Measurements from ENCODE around the gene RNF166. TPM values are rescaled to one million over a fixed set of nuclear protein-coding genes. Genes with fewer than 3 reads are reported as not detected.
"Not testable (repeated sequence)": the region's sequence is repeated elsewhere in the genome, so short reads cannot be mapped to it uniquely, and the experiment has no call there.

The RNF166 gene
- total and polyA plus RNA-seq, 2 donors (not counting 1 experiment from before 2014, with no cell fraction given): 6.6 to 9.7 TPM

GRCh38 chr16:88671806-88672205 is 34.4 kb downstream of the RNF166 start:
- DNase-seq (ENCODE audit: low read depth in 2 of 2): no peak
- no peak overlapping the region for H2AFZ ChIP-seq (ENCODE audit: low read length)
- no peak overlapping the region for H3K4me3 ChIP-seq (replicated peaks in 1 of 4; ENCODE audit: control extremely low read depth in 1 of 4, insufficient read depth in 1 of 4, low read depth in 3 of 4, low read length in 4 of 4)
- no peaks in the 10 kb centered on the region for H3K79me2 ChIP-seq (ENCODE audit: control insufficient read depth, insufficient read depth, low read length)
- no peak overlapping the region for H3K4me2 ChIP-seq (ENCODE audit: extremely low read depth, insufficient read depth, low read length)
- H3K27ac ChIP-seq (ENCODE audit: insufficient read depth, low read length): no peak overlapping the region
- no peaks in the 10 kb centered on the region for H3K9me3 ChIP-seq (ENCODE audit: control insufficient read depth, insufficient read depth, low read depth, low read length)
- TF ChIP-seq EZH2 (IDR thresholded peaks at IDR 0.05; ENCODE audit: low read length, missing control alignments): no peak
- TF ChIP-seq CTCF (conservative IDR thresholded peaks at IDR 0.05 in 1 of 2, IDR thresholded peaks at IDR 0.05 in 1 of 2; ENCODE audit: low read depth in 1 of 2, low read length in 2 of 2): no peak
- no peaks in the 10 kb centered on the region for H3K4me1 ChIP-seq (ENCODE audit: control insufficient read depth, extremely low read depth, insufficient read depth, low read length)
- H3K36me3 ChIP-seq (ENCODE audit: control insufficient read depth, insufficient read depth, low read length): peaks cover 2% of the 10 kb centered on the region
- no peaks in the 10 kb centered on the region for H4K20me1 ChIP-seq (ENCODE audit: control insufficient read depth, extremely low read depth, insufficient read depth, low read length)
- no peak overlapping the region for H3K9ac ChIP-seq (ENCODE audit: insufficient read depth, low read length)
- no peaks in the 10 kb centered on the region for H3K27me3 ChIP-seq (ENCODE audit: control insufficient read depth, insufficient read depth, low read length)

- no peaks in the 10 kb centered on the region for H3K79me2 ChIP-seq (ENCODE audit: control insufficient read depth, insufficient read depth, low read length)
- DNase-seq (ENCODE audit: low read depth in 2 of 2): no peak
- H3K27me3 ChIP-seq (ENCODE audit: control insufficient read depth, insufficient read depth, low read length): no peaks in the 10 kb centered on the region
- no peak overlapping the region for H3K9ac ChIP-seq (ENCODE audit: insufficient read depth, low read length)
- peaks cover 2% of the 10 kb centered on the region for H3K36me3 ChIP-seq (ENCODE audit: control insufficient read depth, insufficient read depth, low read length)
- H3K27ac ChIP-seq (ENCODE audit: insufficient read depth, low read length): no peak overlapping the region
- H2AFZ ChIP-seq (ENCODE audit: low read length): no peak overlapping the region
- H3K4me2 ChIP-seq (ENCODE audit: extremely low read depth, insufficient read depth, low read length): no peak overlapping the region
- TF ChIP-seq EZH2 (IDR thresholded peaks at IDR 0.05; ENCODE audit: low read length, missing control alignments) (no peak), CTCF (conservative IDR thresholded peaks at IDR 0.05 in 1 of 2, IDR thresholded peaks at IDR 0.05 in 1 of 2; ENCODE audit: low read depth in 1 of 2, low read length in 2 of 2) (no peak)
- H3K4me1 ChIP-seq (ENCODE audit: control insufficient read depth, extremely low read depth, insufficient read depth, low read length): no peaks in the 10 kb centered on the region
- H3K4me3 ChIP-seq (replicated peaks in 1 of 4; ENCODE audit: control extremely low read depth in 1 of 4, insufficient read depth in 1 of 4, low read depth in 3 of 4, low read length in 4 of 4): no peak overlapping the region
- H3K9me3 ChIP-seq (ENCODE audit: control insufficient read depth, insufficient read depth, low read depth, low read length): no peaks in the 10 kb centered on the region
- H4K20me1 ChIP-seq (ENCODE audit: control insufficient read depth, extremely low read depth, insufficient read depth, low read length): no peaks in the 10 kb centered on the region
Measured at GRCh38 chr16:88669980-88670379, 36.2 kb downstream of the RNF166 start.

- H3K79me2 ChIP-seq (ENCODE audit: control insufficient read depth, insufficient read depth, low read length); H3K9ac ChIP-seq (ENCODE audit: insufficient read depth, low read length); H3K27ac ChIP-seq (ENCODE audit: insufficient read depth, low read length); H3K4me2 ChIP-seq (ENCODE audit: extremely low read depth, insufficient read depth, low read length); H4K20me1 ChIP-seq (ENCODE audit: control insufficient read depth, extremely low read depth, insufficient read depth, low read length); H3K4me1 ChIP-seq (ENCODE audit: control insufficient read depth, extremely low read depth, insufficient read depth, low read length); DNase-seq (ENCODE audit: low read depth in 2 of 2); H3K27me3 ChIP-seq (ENCODE audit: control insufficient read depth, insufficient read depth, low read length); H3K9me3 ChIP-seq (ENCODE audit: control insufficient read depth, insufficient read depth, low read depth, low read length); H3K4me3 ChIP-seq (replicated peaks in 1 of 4; ENCODE audit: control extremely low read depth in 1 of 4, insufficient read depth in 1 of 4, low read depth in 3 of 4, low read length in 4 of 4); H3K36me3 ChIP-seq (ENCODE audit: control insufficient read depth, insufficient read depth, low read length); H2AFZ ChIP-seq (ENCODE audit: low read length): not testable (repeated sequence)
Measured at GRCh38 chr16:88669493-88669892, 36.7 kb downstream of the RNF166 start.
